Neuronal stem cell (in vitro differentiated cells): ENCODE results near the gene KCTD10.

Source experiments
- DNase-seq: peaks from one replicate; pipeline ENCODE4 v3.0.0-alpha.2; 2013; ENCODE audit warnings: low spot score
- H2AFZ ChIP-seq: one replicate; pipeline ENCODE4 v1.6.1; 2013; ENCODE audit warnings: mild to moderate bottlenecking, low read length, inconsistent platforms
- H2AK5ac ChIP-seq: 2 replicates; pipeline ENCODE4 v1.6.1; 2013; ENCODE audit warnings: low read depth, mild to moderate bottlenecking, inconsistent platforms, low read length, moderate library complexity, mixed read lengths
- H2BK120ac ChIP-seq: 2 replicates; pipeline ENCODE4 v1.6.1; 2013; ENCODE audit warnings: low read depth, mild to moderate bottlenecking, inconsistent platforms, low read length, moderate library complexity, mixed read lengths
- H2BK12ac ChIP-seq: one replicate; pipeline ENCODE4 v1.6.1; 2013; ENCODE audit warnings: low read length, inconsistent platforms
- H2BK15ac ChIP-seq: 2 replicates; pipeline ENCODE4 v1.6.1; 2013; ENCODE audit warnings: mild to moderate bottlenecking, low read length, inconsistent platforms, mixed read lengths
- H2BK5ac ChIP-seq: one replicate; pipeline ENCODE4 v1.6.1; 2013; ENCODE audit warnings: inconsistent platforms, mild to moderate bottlenecking, low read length, moderate library complexity
- H3K14ac ChIP-seq: one replicate; pipeline ENCODE4 v1.6.1; 2013; ENCODE audit warnings: low read length, inconsistent platforms
- H3K18ac ChIP-seq: 2 replicates; pipeline ENCODE4 v1.6.1; 2013; ENCODE audit warnings: low read length, inconsistent platforms
- H3K23ac ChIP-seq: 2 replicates; pipeline ENCODE4 v1.6.1; 2013; ENCODE audit warnings: low read depth, mild to moderate bottlenecking, mixed read lengths, low read length, inconsistent platforms; ENCODE audit not compliant: poor library complexity
- H3K27ac ChIP-seq: replicated peaks from 3 replicates; pipeline ENCODE4 v1.5.1; 2013; ENCODE audit warnings: low read length, inconsistent platforms
- H3K27me3 ChIP-seq, 3 experiments: 2 replicates each; pipeline ENCODE4 v1.6.1; 2013; ENCODE audit warnings: low read length in 3 of 3, mild to moderate bottlenecking in 2 of 3, inconsistent platforms in 1 of 3, low read depth in 1 of 3, mixed read lengths in 1 of 3, moderate library complexity in 1 of 3; ENCODE audit not compliant: control insufficient read depth in 3 of 3, insufficient read depth in 3 of 3
- H3K36me3 ChIP-seq, 2 donors: replicated peaks in 1 of 2; 2 replicates each; pipeline ENCODE4 v1.6.1; 2013; ENCODE audit warnings: low read length in 2 of 2; ENCODE audit not compliant: control insufficient read depth in 2 of 2, insufficient read depth in 2 of 2
- H3K4ac ChIP-seq: 2 replicates; pipeline ENCODE4 v1.6.1; 2013; ENCODE audit warnings: inconsistent platforms, mild to moderate bottlenecking, low read length, moderate library complexity
- H3K4me1 ChIP-seq, 2 donors: 1 replicate in 1 of 2; 2 replicates in 1 of 2; pipeline ENCODE4 v1.6.1; 2013; ENCODE audit warnings: low read length in 2 of 2, low read depth in 1 of 2; ENCODE audit not compliant: control insufficient read depth in 2 of 2, insufficient read depth in 1 of 2
- H3K4me2 ChIP-seq: one replicate; pipeline ENCODE4 v1.6.1; 2013; ENCODE audit warnings: mild to moderate bottlenecking, low read length, inconsistent platforms; ENCODE audit not compliant: insufficient read depth, poor library complexity, severe bottlenecking
- H3K4me3 ChIP-seq, 2 donors: 2 replicates each; pipeline ENCODE4 v1.5.1; 2013; ENCODE audit warnings: low read length in 2 of 2, mild to moderate bottlenecking in 2 of 2, inconsistent platforms in 1 of 2, moderate library complexity in 1 of 2
- H3K79me1 ChIP-seq: one replicate; pipeline ENCODE4 v1.6.1; 2013; ENCODE audit warnings: low read depth, mild to moderate bottlenecking, inconsistent platforms, low read length, moderate library complexity
- H3K9ac ChIP-seq: one replicate; pipeline ENCODE4 v1.6.1; 2013; ENCODE audit warnings: mild to moderate bottlenecking, low read depth, low read length, inconsistent platforms; ENCODE audit not compliant: poor library complexity
- H3K9me3 ChIP-seq, 2 donors: replicated peaks in 1 of 2; 2 replicates each; pipeline versions ENCODE3 to v1.6.1; 2013; ENCODE audit warnings: low read length in 2 of 2, mild to moderate bottlenecking in 2 of 2, inconsistent platforms in 1 of 2, low read depth in 1 of 2, mixed read lengths in 1 of 2, moderate library complexity in 1 of 2; ENCODE audit not compliant: control insufficient read depth in 2 of 2, insufficient read depth in 1 of 2
- H4K8ac ChIP-seq: one replicate; pipeline ENCODE4 v1.6.1; 2013; ENCODE audit warnings: low read depth, mild to moderate bottlenecking, inconsistent platforms, low read length, moderate library complexity
- H4K91ac ChIP-seq: one replicate; pipeline ENCODE4 v1.6.1; 2013; ENCODE audit warnings: low read length, low read depth, mild to moderate bottlenecking, inconsistent platforms; ENCODE audit not compliant: poor library complexity
- WGBS, 2 donors: extraction: QIAGEN DNeasy Blood & Tissue Kit; methylation state at CpG; one replicate each; pipeline ENCODE4 v1.1.7; 2013; ENCODE audit warnings: missing lambda C conversion rate in 2 of 2, mixed read lengths in 1 of 2; ENCODE audit not compliant: insufficient read length in 2 of 2, insufficient replicate concordance in 1 of 2; ENCODE audit errors: extremely low coverage in 2 of 2; 5-methylcytosine and 5-hydroxymethylcytosine counted together

KCTD10 gene

GRCh38 chr12:109451400-109451799 lies 25.7 kb downstream of the KCTD10 start:
- Histone ChIP-seq H3K14ac (no peak overlapping the region), H3K27me3 (no peaks in the 10 kb centered on the region), H3K23ac (no peak overlapping the region), H3K9me3 (peaks cover 0 to 1% of the 10 kb centered on the region in 2 donors), H2BK15ac (no peak overlapping the region), H3K4me1 (no peaks in the 10 kb centered on the region), H2BK120ac (no peak overlapping the region), H3K18ac (no peak overlapping the region), H2BK12ac (no peak overlapping the region), H3K4me2 (no peak overlapping the region), H3K27ac (no peak overlapping the region), H3K79me1 (no peaks in the 10 kb centered on the region), H4K8ac (no peak overlapping the region), H2AFZ (no peak overlapping the region), H4K91ac (no peak overlapping the region), H3K4ac (no peak overlapping the region), H2BK5ac (no peak overlapping the region), H2AK5ac (no peak overlapping the region), H3K36me3 (peaks cover 34 to 100% of the 10 kb centered on the region in 2 donors), H3K9ac (no peak overlapping the region), H3K4me3 (no peak overlapping the region)
- WGBS, 2 donors = no CpG with 5 or more reads among the region's 23 CpGs
- DNase-seq = no peak

- no peak overlapping the region for H3K4me3 ChIP-seq
- no peak overlapping the region for H2BK12ac ChIP-seq
- H4K8ac ChIP-seq = no peak overlapping the region
- no peak overlapping the region for H3K18ac ChIP-seq
- H4K91ac ChIP-seq = no peak overlapping the region
- peaks cover 30 to 100% of the 10 kb centered on the region in 2 donors for H3K36me3 ChIP-seq
- no peak overlapping the region for H3K4ac ChIP-seq
- DNase-seq = no peak
- no peak overlapping the region for H2BK120ac ChIP-seq
- no peaks in the 10 kb centered on the region for H3K4me1 ChIP-seq
- no peak overlapping the region for H3K14ac ChIP-seq
- no CpG with 5 or more reads among the region's 4 CpGs for WGBS, 2 donors
- no peak overlapping the region for H2AK5ac ChIP-seq
- H3K27ac ChIP-seq = no peak overlapping the region
- no peak overlapping the region for H2BK15ac ChIP-seq
- no peak overlapping the region for H3K23ac ChIP-seq
- no peak overlapping the region for H3K9ac ChIP-seq
- no peaks in the 10 kb centered on the region for H3K27me3 ChIP-seq
- no peak overlapping the region for H3K4me2 ChIP-seq
- no peak overlapping the region for H2BK5ac ChIP-seq
- H3K9me3 ChIP-seq = peaks cover 0 to 1% of the 10 kb centered on the region in 2 donors
- no peak overlapping the region for H2AFZ ChIP-seq
- no peaks in the 10 kb centered on the region for H3K79me1 ChIP-seq
Observed at GRCh38 chr12:109450980-109451379, 26.1 kb downstream of the KCTD10 start.

- Histone ChIP-seq H3K18ac (no peak overlapping the region), H3K9ac (no peak overlapping the region), H3K14ac (no peak overlapping the region), H4K91ac (no peak overlapping the region), H2AK5ac (no peak overlapping the region), H3K79me1 (no peaks in the 10 kb centered on the region), H2BK15ac (no peak overlapping the region), H2BK120ac (no peak overlapping the region), H3K4ac (no peak overlapping the region), H2AFZ (no peak overlapping the region), H3K36me3 (peaks cover 26 to 100% of the 10 kb centered on the region in 2 donors), H3K9me3 (peaks cover 0 to 1% of the 10 kb centered on the region in 2 donors), H3K27ac (no peak overlapping the region), H4K8ac (no peak overlapping the region), H3K4me3 (no peak overlapping the region), H3K4me2 (no peak overlapping the region), H3K27me3 (no peaks in the 10 kb centered on the region), H3K4me1 (no peaks in the 10 kb centered on the region), H2BK5ac (no peak overlapping the region), H3K23ac (no peak overlapping the region), H2BK12ac (no peak overlapping the region)
- WGBS, 2 donors = no CpG with 5 or more reads among the region's 16 CpGs
- no peak for DNase-seq
Observed at GRCh38 chr12:109449845-109450532, 27.1 kb downstream of the KCTD10 start.

GRCh38 chr12:109448707-109449390 lies 28.3 kb downstream of the KCTD10 start:
- Histone ChIP-seq H3K79me1 (no peaks in the 10 kb centered on the region), H2AK5ac (no peak overlapping the region), H3K9ac (no peak overlapping the region), H3K14ac (no peak overlapping the region), H3K9me3 (peaks cover 0 to 1% of the 10 kb centered on the region in 2 donors), H3K36me3 (peaks cover 21 to 100% of the 10 kb centered on the region in 2 donors), H3K4me1 (no peaks in the 10 kb centered on the region), H3K23ac (no peak overlapping the region), H2BK120ac (no peak overlapping the region), H3K4me3 (no peak overlapping the region), H3K27me3 (no peaks in the 10 kb centered on the region), H3K4ac (no peak overlapping the region), H3K18ac (no peak overlapping the region), H2BK12ac (no peak overlapping the region), H2BK5ac (no peak overlapping the region), H3K4me2 (no peak overlapping the region), H4K8ac (no peak overlapping the region), H2BK15ac (no peak overlapping the region), H2AFZ (no peak overlapping the region), H4K91ac (no peak overlapping the region), H3K27ac (no peak overlapping the region)
- DNase-seq = no peak
- WGBS, 2 donors = no CpG with 5 or more reads among the region's 8 CpGs
